C4-2B (cell line): ENCODE results near the gene GLRX3.

ENCODE experiments used
- ZFX ChIP-seq: fragments of 450-650 bp; IDR thresholded peaks from 2 replicates; pipeline ENCODE4 v1.6.1; 2017
- TF ChIP-seq, protein P1 (sequence below): fragments of 450-650 bp; conservative IDR thresholded peaks from 2 replicates; pipeline ENCODE4 v1.5.1; 2017; ENCODE audit warnings: mild to moderate bottlenecking

DNA sequence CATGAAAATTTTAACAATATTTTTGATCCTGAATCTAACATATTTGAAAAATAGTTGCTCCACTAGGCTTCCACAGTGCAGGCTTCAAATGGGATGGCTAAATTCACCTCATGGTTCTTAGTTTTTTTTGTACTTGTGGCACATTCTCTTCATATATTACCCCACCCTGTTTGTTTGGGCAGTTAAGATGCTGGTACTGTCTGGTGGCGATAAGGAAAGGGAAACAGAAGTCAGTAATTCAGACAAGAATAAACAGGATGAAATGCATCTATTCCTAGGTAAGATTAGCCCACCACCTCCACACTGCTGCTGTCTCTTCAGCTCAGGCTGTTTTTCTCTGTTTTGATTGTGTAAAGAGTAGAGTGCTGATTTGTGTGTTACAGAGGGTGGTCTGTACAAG lies 44.2 kb downstream of the GLRX3 start:
- TF ChIP-seq, protein P1, sequence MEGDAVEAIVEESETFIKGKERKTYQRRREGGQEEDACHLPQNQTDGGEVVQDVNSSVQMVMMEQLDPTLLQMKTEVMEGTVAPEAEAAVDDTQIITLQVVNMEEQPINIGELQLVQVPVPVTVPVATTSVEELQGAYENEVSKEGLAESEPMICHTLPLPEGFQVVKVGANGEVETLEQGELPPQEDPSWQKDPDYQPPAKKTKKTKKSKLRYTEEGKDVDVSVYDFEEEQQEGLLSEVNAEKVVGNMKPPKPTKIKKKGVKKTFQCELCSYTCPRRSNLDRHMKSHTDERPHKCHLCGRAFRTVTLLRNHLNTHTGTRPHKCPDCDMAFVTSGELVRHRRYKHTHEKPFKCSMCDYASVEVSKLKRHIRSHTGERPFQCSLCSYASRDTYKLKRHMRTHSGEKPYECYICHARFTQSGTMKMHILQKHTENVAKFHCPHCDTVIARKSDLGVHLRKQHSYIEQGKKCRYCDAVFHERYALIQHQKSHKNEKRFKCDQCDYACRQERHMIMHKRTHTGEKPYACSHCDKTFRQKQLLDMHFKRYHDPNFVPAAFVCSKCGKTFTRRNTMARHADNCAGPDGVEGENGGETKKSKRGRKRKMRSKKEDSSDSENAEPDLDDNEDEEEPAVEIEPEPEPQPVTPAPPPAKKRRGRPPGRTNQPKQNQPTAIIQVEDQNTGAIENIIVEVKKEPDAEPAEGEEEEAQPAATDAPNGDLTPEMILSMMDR, result no peak
- TF ChIP-seq ZFX, result no peak
